Measurements from ENCODE around the gene ZNF175.

DNA sequence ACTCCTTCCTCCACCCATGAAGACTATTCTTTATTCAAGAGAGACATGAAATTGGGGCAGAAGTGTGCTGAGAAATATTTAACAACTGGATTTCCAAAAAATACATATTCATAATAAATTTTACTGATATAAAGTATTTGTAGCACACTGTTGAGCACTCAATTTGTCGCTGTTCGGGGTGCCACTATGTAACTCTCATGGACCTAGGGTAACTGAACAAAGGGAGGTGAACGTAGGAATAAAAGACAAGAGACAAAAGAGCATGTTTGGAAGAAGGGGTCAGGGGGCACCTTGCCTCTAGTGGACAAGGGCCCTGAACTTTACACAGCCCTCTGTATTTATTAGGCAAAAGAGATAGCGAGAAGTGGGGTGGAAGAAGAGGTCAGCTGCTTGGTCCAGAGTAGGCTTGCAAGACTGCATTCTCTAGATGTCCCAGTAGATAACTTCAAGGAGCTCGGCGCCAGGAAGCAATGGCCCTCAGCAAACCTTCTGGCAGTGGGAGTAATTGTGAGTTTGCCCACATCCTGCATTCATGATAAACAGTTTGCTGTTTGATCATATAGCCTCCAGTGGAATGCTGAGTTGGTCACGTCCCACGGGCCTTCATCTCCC is 4.5 kb upstream of the ZNF175 start:
- TF ChIP-seq CTCF (IDR thresholded peaks at IDR 0.05) (no peak), POLR2A (IDR thresholded peaks at IDR 0.05) (no peak)
